ENCODE results near the gene AIG1.

GRCh38 chr6:143369971-143370370, 309.3 kb downstream of the AIG1 start:
- TF ChIP-seq CTCF (conservative IDR thresholded peaks at IDR 0.05 in 1 of 2, IDR thresholded peaks at IDR 0.05 in 1 of 2; ENCODE audit: low read depth in 1 of 2, low read length in 2 of 2) (no peak), EZH2 (IDR thresholded peaks at IDR 0.05; ENCODE audit: low read length, missing control alignments) (no peak)
